Effector memory CD8-positive, alpha-beta T cell (primary cell): Measurements from ENCODE around the gene TMEM169.
"Not testable (repeated sequence)": the region's sequence is repeated elsewhere in the genome, so short reads cannot be mapped to it uniquely, and the experiment has no call there.

ENCODE experiments used
- ATAC-seq: fragments of 150-1000 bp; cut with Tn5 transposase; replicated peaks from 2 replicates; pipeline ENCODE4 v1.10.0; 2021; ENCODE audit warnings: mild to moderate bottlenecking, moderate library complexity
- DNase-seq, 3 experiments: peaks; one replicate each; pipeline ENCODE4 v3.0.0; 2021
- H3K27ac Mint-ChIP-seq, 2 donors: one replicate each; pipeline ENCODE4 v1.8.0; 2022; ENCODE audit warnings: mild to moderate bottlenecking in 2 of 2, mixed read lengths in 2 of 2, moderate library complexity in 2 of 2
- H3K27me3 Mint-ChIP-seq, 2 donors: one replicate each; pipeline ENCODE4 v1.8.0; 2022; ENCODE audit warnings: mixed read lengths in 2 of 2
- H3K36me3 Mint-ChIP-seq: one replicate; pipeline ENCODE4 v1.8.0; 2022; ENCODE audit warnings: mild to moderate bottlenecking, moderate library complexity, mixed read lengths; ENCODE audit not compliant: insufficient read depth
- H3K4me1 Mint-ChIP-seq, 2 donors: one replicate each; pipeline ENCODE4 v1.8.0; 2022; ENCODE audit warnings: low read depth in 2 of 2, mixed read lengths in 2 of 2
- H3K4me3 Mint-ChIP-seq, 2 donors: one replicate each; pipeline ENCODE4 v1.8.0; 2022; ENCODE audit warnings: mild to moderate bottlenecking in 2 of 2, mixed read lengths in 2 of 2, moderate library complexity in 2 of 2
- H3K9me3 Mint-ChIP-seq, 2 donors: one replicate each; pipeline ENCODE4 v1.8.0; 2022; ENCODE audit warnings: mixed read lengths in 2 of 2

Gene TMEM169

GRCh38 chr2:216075510-216076485 lies 5.9 kb upstream of the TMEM169 start:
- DNase-seq (no peak), ATAC-seq (no peak)
- Mint-ChIP-seq H3K4me3 (no peak overlapping the region), H3K9me3 (no peaks in the 10 kb centered on the region), H3K36me3 (no peaks in the 10 kb centered on the region), H3K27me3 (no peaks in the 10 kb centered on the region), H3K27ac (no peak overlapping the region), H3K4me1 (peaks cover 5 to 13% of the 10 kb centered on the region in 2 donors)

GRCh38 chr2:216078776-216079175 lies 2.9 kb upstream of the TMEM169 start:
- no peaks in the 10 kb centered on the region for H3K9me3 Mint-ChIP-seq
- H3K4me1 Mint-ChIP-seq, result peaks cover 27 to 41% of the 10 kb centered on the region in 2 donors
- DNase-seq (no peak), ATAC-seq (no peak)
- no peak overlapping the region for H3K27ac Mint-ChIP-seq
- H3K4me3 Mint-ChIP-seq, result no peak overlapping the region
- no peaks in the 10 kb centered on the region for H3K36me3 Mint-ChIP-seq
- H3K27me3 Mint-ChIP-seq, result no peaks in the 10 kb centered on the region

- not testable (repeated sequence) for H3K9me3 Mint-ChIP-seq, DNase-seq, H3K27ac Mint-ChIP-seq, H3K27me3 Mint-ChIP-seq, ATAC-seq, H3K36me3 Mint-ChIP-seq
- H3K4me1 Mint-ChIP-seq, result peaks cover 36 to 47% of the 10 kb centered on the region in 2 donors
- H3K4me3 Mint-ChIP-seq, result peak overlapping the region in 1 of 2 donors; percentile 95
These were observed 1.7 kb upstream of the TMEM169 start for GRCh38 chr2:216080048-216080447.

GRCh38 chr2:216081012-216081411 lies 707 bp upstream of the TMEM169 start:
- H3K4me3 Mint-ChIP-seq, result peak overlapping the region; percentile 93 to 95
- DNase-seq (no peak), ATAC-seq (no peak)
- H3K4me1 Mint-ChIP-seq, result peaks cover 39 to 51% of the 10 kb centered on the region in 2 donors
- no peaks in the 10 kb centered on the region for H3K27me3 Mint-ChIP-seq
- no peaks in the 10 kb centered on the region for H3K36me3 Mint-ChIP-seq
- peak overlapping the region; percentile 90 for H3K27ac Mint-ChIP-seq
- no peaks in the 10 kb centered on the region for H3K9me3 Mint-ChIP-seq

- no peaks in the 10 kb centered on the region for H3K9me3 Mint-ChIP-seq
- DNase-seq (peak in 1 of 3 experiments; percentile 1), ATAC-seq (no peak)
- peak overlapping the region; percentile 90 for H3K27ac Mint-ChIP-seq
- peaks cover 39 to 51% of the 10 kb centered on the region in 2 donors for H3K4me1 Mint-ChIP-seq
- no peaks in the 10 kb centered on the region for H3K36me3 Mint-ChIP-seq
- peak overlapping the region; percentile 93 to 95 for H3K4me3 Mint-ChIP-seq
- H3K27me3 Mint-ChIP-seq, result no peaks in the 10 kb centered on the region
These were observed 495 bp downstream of the TMEM169 start for GRCh38 chr2:216082117-216082711.

GRCh38 chr2:216082805-216083204 lies 1.1 kb downstream of the TMEM169 start:
- ATAC-seq, result no peak
- H3K4me1 Mint-ChIP-seq, result peaks cover 39 to 51% of the 10 kb centered on the region in 2 donors
- peak overlapping the region; percentile 90 for H3K27ac Mint-ChIP-seq
- H3K36me3 Mint-ChIP-seq, result no peaks in the 10 kb centered on the region
- peak overlapping the region; percentile 93 to 95 for H3K4me3 Mint-ChIP-seq
- no peaks in the 10 kb centered on the region for H3K9me3 Mint-ChIP-seq
- no peaks in the 10 kb centered on the region for H3K27me3 Mint-ChIP-seq
- DNase-seq, result no peak

GRCh38 chr2:216083464-216084281 lies 2.0 kb downstream of the TMEM169 start:
- DNase-seq (no peak), ATAC-seq (no peak)
- H3K27me3 Mint-ChIP-seq, result no peaks in the 10 kb centered on the region
- peaks cover 39 to 51% of the 10 kb centered on the region in 2 donors for H3K4me1 Mint-ChIP-seq
- peak overlapping the region; percentile 63 to 95 for H3K4me3 Mint-ChIP-seq
- peak overlapping the region; percentile 90 for H3K27ac Mint-ChIP-seq
- H3K36me3 Mint-ChIP-seq, result no peaks in the 10 kb centered on the region
- no peaks in the 10 kb centered on the region for H3K9me3 Mint-ChIP-seq

GRCh38 chr2:216084547-216084946 lies 2.8 kb downstream of the TMEM169 start:
- Mint-ChIP-seq H3K4me1 (peaks cover 39 to 51% of the 10 kb centered on the region in 2 donors), H3K36me3 (no peaks in the 10 kb centered on the region), H3K27me3 (no peaks in the 10 kb centered on the region), H3K9me3 (no peaks in the 10 kb centered on the region), H3K4me3 (peak overlapping the region; percentile 52 to 63), H3K27ac (peak overlapping the region; percentile 89 to 90)
- peak in 1 of 3 experiments; percentile 5 for DNase-seq
- ATAC-seq, result no peak

- no peak for DNase-seq
- no peaks in the 10 kb centered on the region for H3K36me3 Mint-ChIP-seq
- ATAC-seq, result no peak
- H3K4me3 Mint-ChIP-seq, result no peak overlapping the region
- peak overlapping the region; percentile 49 to 89 for H3K27ac Mint-ChIP-seq
- H3K9me3 Mint-ChIP-seq, result no peaks in the 10 kb centered on the region
- H3K4me1 Mint-ChIP-seq, result peaks cover 38 to 48% of the 10 kb centered on the region in 2 donors
- no peaks in the 10 kb centered on the region for H3K27me3 Mint-ChIP-seq
These were observed 4.6 kb downstream of the TMEM169 start for GRCh38 chr2:216086207-216086893.

GRCh38 chr2:216090369-216090786 lies 8.7 kb downstream of the TMEM169 start:
- no peak for DNase-seq
- peaks cover 3 to 9% of the 10 kb centered on the region in 2 donors for H3K4me1 Mint-ChIP-seq
- H3K27me3 Mint-ChIP-seq, result no peaks in the 10 kb centered on the region
- H3K27ac Mint-ChIP-seq, result peak overlapping the region in 1 of 2 donors; percentile 16
- H3K9me3 Mint-ChIP-seq, result no peaks in the 10 kb centered on the region
- no peak for ATAC-seq
- no peaks in the 10 kb centered on the region for H3K36me3 Mint-ChIP-seq
- no peak overlapping the region for H3K4me3 Mint-ChIP-seq

GRCh38 chr2:216092646-216093045 lies 10.9 kb downstream of the TMEM169 start:
- H3K9me3 Mint-ChIP-seq, result no peaks in the 10 kb centered on the region
- H3K27me3 Mint-ChIP-seq, result no peaks in the 10 kb centered on the region
- peaks cover 2% of the 10 kb centered on the region for H3K36me3 Mint-ChIP-seq
- H3K4me1 Mint-ChIP-seq, result peaks cover 3 to 8% of the 10 kb centered on the region in 2 donors
- no peak overlapping the region for H3K4me3 Mint-ChIP-seq
- no peak for ATAC-seq
- H3K27ac Mint-ChIP-seq, result no peak overlapping the region
- no peak for DNase-seq

- H3K36me3 Mint-ChIP-seq, result peaks cover 2% of the 10 kb centered on the region
- no peaks in the 10 kb centered on the region for H3K27me3 Mint-ChIP-seq
- no peak for ATAC-seq
- no peak overlapping the region for H3K4me3 Mint-ChIP-seq
- no peaks in the 10 kb centered on the region for H3K9me3 Mint-ChIP-seq
- H3K27ac Mint-ChIP-seq, result no peak overlapping the region
- DNase-seq, result no peak
- H3K4me1 Mint-ChIP-seq, result peaks cover 3 to 8% of the 10 kb centered on the region in 2 donors
These were observed 13.0 kb downstream of the TMEM169 start for GRCh38 chr2:216094701-216095100.
